ENCODE data around the gene MAP3K10. TPM values are rescaled to one million over a fixed set of nuclear protein-coding genes. Genes with fewer than 3 reads are reported as not detected.

Gene MAP3K10
- total RNA-seq, 1 donor from 2014 or later = 22.7 TPM

DNA sequence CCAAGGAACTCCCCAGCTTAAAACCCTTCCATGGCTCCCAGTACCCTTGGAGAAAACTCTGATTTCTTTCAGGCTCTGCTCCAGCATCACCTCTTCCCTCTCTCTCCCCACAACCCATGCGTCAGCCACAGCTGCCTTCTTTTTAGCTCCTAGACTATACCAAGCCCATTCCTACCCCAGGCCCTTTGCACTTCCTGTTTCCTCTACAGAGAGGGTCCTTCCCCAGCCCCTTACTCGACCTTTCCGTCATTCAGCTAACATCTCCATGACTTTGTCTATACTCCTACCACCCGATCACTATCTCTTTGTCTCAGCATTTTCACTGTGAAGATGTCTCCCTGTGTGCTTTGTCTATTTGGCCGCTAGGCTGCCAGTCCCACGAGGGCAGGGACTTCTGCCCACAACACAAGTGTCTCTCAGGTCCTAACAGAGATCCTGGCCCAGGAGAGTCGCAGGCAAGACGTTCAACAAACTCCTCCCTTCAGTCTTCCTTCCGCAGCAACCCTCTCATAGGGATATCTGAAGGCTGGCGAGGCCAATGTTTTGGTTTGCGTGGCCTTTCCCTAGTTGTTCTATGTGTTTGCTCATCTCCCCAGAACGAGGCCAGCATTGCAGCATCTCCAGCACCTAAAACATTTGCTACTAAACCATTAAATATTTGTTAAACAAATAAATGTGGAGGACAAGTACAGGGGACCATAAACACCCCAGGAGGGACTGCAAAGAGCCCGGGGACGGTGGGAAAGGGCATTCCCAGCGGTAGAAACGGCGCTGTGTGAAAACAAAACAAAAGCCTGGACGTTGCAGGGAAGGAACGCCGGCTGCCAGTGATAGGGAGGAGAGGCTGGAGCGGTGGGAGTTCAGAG, 34.4 kb downstream of the MAP3K10 start:
- TF ChIP-seq, protein P1, sequence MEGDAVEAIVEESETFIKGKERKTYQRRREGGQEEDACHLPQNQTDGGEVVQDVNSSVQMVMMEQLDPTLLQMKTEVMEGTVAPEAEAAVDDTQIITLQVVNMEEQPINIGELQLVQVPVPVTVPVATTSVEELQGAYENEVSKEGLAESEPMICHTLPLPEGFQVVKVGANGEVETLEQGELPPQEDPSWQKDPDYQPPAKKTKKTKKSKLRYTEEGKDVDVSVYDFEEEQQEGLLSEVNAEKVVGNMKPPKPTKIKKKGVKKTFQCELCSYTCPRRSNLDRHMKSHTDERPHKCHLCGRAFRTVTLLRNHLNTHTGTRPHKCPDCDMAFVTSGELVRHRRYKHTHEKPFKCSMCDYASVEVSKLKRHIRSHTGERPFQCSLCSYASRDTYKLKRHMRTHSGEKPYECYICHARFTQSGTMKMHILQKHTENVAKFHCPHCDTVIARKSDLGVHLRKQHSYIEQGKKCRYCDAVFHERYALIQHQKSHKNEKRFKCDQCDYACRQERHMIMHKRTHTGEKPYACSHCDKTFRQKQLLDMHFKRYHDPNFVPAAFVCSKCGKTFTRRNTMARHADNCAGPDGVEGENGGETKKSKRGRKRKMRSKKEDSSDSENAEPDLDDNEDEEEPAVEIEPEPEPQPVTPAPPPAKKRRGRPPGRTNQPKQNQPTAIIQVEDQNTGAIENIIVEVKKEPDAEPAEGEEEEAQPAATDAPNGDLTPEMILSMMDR (IDR thresholded peaks at IDR 0.05) = no peak
- no peak for DNase-seq (ENCODE audit: low spot score)
- Mint-ChIP-seq H3K9me3 (ENCODE audit: low read depth) (peaks cover 3% of the 10 kb centered on the region), H3K27me3 (ENCODE audit: low read depth) (peaks cover 12% of the 10 kb centered on the region), H3K36me3 (ENCODE audit: low read depth) (no peaks in the 10 kb centered on the region), H3K27ac (ENCODE audit: unreplicated experiment) (no peak overlapping the region), H3K4me3 (ENCODE audit: unreplicated experiment) (no peak overlapping the region), H3K4me1 (ENCODE audit: low read depth) (peaks cover 22% of the 10 kb centered on the region)

DNA sequence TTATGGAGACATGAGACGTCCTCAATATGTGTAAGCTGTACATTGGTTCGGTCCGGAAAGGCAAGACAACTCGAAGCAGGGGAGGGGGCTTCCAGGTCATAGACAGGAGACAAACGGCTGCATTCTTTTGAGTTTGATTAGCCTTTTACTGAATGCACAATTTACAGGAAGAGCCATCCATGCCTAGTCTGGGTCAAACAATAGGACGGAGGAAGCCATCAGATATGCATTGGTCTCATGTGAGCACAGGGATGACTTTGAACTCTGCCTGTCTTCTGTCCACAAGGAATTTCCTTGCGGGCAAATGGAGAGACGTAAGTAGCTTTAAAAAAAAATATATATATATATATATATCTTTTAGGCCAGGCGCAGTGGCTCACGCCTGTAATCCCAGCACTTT, 37.1 kb downstream of the MAP3K10 start:
- Mint-ChIP-seq H3K36me3 (ENCODE audit: low read depth) (no peaks in the 10 kb centered on the region), H3K4me1 (ENCODE audit: low read depth) (peaks cover 33% of the 10 kb centered on the region)
- TF ChIP-seq, protein P1 (IDR thresholded peaks at IDR 0.05) = no peak

DNA sequence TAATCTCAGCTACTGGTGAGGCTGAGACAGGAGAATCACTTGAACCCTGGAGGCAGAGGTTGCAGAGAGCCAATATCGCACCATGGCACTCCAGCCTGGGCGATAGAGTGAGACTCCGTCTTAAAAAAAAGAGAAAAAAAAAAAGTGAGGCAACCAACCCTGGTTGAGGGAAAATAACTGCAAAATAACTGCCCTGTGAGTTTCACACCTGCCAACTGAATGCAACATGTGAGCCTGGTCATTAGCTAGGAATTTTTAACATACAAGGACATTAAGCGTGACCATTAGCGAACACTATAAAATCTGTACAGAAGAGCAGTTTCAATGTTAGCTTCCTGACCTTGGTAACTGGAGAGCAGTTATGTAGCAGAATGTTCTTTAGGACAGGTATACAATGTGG, 37.6 kb downstream of the MAP3K10 start:
- H3K27ac Mint-ChIP-seq (ENCODE audit: unreplicated experiment) = no peak overlapping the region
- H3K27me3 Mint-ChIP-seq (ENCODE audit: low read depth) = peaks cover 12% of the 10 kb centered on the region
- no peak overlapping the region for H3K4me3 Mint-ChIP-seq (ENCODE audit: unreplicated experiment)
- H3K4me1 Mint-ChIP-seq (ENCODE audit: low read depth) = peaks cover 33% of the 10 kb centered on the region
- no peaks in the 10 kb centered on the region for H3K36me3 Mint-ChIP-seq (ENCODE audit: low read depth)
- TF ChIP-seq, protein P1 (IDR thresholded peaks at IDR 0.05) = no peak
- no peak for DNase-seq (ENCODE audit: low spot score)
- no peaks in the 10 kb centered on the region for H3K9me3 Mint-ChIP-seq (ENCODE audit: low read depth)

More for the DNA sequence above, 37.1 kb downstream of the MAP3K10 start:
- Mint-ChIP-seq H3K27me3 (ENCODE audit: low read depth) (peaks cover 12% of the 10 kb centered on the region), H3K9me3 (ENCODE audit: low read depth) (no peaks in the 10 kb centered on the region), H3K27ac (ENCODE audit: unreplicated experiment) (no peak overlapping the region), H3K4me3 (ENCODE audit: unreplicated experiment) (no peak overlapping the region)
- DNase-seq (ENCODE audit: low spot score) = no peak

DNA sequence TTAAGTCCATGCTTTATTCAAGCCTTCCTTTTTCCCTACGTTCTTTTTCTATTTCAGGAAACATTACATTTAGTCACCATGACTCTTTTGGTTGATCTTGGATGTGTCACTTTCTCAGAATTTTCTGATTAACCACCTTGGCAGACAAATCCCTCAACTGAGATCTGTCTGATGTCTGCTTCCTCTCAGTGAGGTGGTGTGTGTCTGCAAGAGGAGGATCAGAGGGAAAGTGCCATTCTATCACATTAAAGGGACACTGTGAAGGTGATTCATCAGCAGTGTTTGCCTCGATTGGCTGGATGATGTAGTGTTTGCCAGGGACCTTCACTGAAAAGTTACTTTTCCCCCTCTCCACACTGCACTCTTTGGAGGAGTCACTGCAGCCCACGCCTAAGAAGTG, 38.3 kb downstream of the MAP3K10 start:
- Mint-ChIP-seq H3K27me3 (ENCODE audit: low read depth) (peaks cover 12% of the 10 kb centered on the region), H3K36me3 (ENCODE audit: low read depth) (no peaks in the 10 kb centered on the region), H3K27ac (ENCODE audit: unreplicated experiment) (no peak overlapping the region), H3K4me1 (ENCODE audit: low read depth) (peaks cover 33% of the 10 kb centered on the region), H3K9me3 (ENCODE audit: low read depth) (no peaks in the 10 kb centered on the region), H3K4me3 (ENCODE audit: unreplicated experiment) (no peak overlapping the region)
- TF ChIP-seq, protein P1 (IDR thresholded peaks at IDR 0.05) = no peak
- DNase-seq (ENCODE audit: low spot score) = no peak

DNA sequence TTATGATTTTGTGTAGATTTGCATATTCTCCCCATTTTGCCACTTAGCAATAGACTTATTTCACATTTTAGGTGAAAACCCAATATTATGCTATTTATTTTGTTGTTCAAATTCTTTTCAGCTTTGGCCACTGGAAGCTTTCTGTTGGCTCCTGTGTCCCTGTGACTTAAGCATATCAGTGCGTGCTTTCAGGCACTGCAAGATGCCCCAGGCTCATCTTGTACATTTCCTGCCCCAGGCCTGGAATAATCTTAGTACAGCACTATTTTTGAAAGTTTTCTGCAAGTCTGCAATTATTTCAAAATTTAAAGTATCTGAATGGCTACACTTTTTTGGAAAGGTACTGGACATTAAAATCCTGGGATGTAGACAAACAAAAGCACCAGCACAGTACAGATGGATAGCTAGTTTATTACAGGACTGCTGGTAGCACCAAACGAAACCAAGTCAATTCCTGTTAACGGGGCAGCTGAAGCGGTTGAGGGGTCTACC, 38.7 kb downstream of the MAP3K10 start:
- no peak overlapping the region for H3K27ac Mint-ChIP-seq (ENCODE audit: unreplicated experiment)
- peaks cover 10% of the 10 kb centered on the region for H3K27me3 Mint-ChIP-seq (ENCODE audit: low read depth)
- no peaks in the 10 kb centered on the region for H3K36me3 Mint-ChIP-seq (ENCODE audit: low read depth)
- DNase-seq (ENCODE audit: low spot score) = no peak
- TF ChIP-seq, protein P1 (IDR thresholded peaks at IDR 0.05) = no peak
- H3K4me1 Mint-ChIP-seq (ENCODE audit: low read depth) = peaks cover 33% of the 10 kb centered on the region
- H3K9me3 Mint-ChIP-seq (ENCODE audit: low read depth) = no peaks in the 10 kb centered on the region
- no peak overlapping the region for H3K4me3 Mint-ChIP-seq (ENCODE audit: unreplicated experiment)

Measured in chondrocyte (in vitro differentiated cells).